ENCODE measurements around the gene THADA.
"Not testable (repeated sequence)": the region's sequence is repeated elsewhere in the genome, so short reads cannot be mapped to it uniquely, and the experiment has no call there.

The THADA gene

DNA sequence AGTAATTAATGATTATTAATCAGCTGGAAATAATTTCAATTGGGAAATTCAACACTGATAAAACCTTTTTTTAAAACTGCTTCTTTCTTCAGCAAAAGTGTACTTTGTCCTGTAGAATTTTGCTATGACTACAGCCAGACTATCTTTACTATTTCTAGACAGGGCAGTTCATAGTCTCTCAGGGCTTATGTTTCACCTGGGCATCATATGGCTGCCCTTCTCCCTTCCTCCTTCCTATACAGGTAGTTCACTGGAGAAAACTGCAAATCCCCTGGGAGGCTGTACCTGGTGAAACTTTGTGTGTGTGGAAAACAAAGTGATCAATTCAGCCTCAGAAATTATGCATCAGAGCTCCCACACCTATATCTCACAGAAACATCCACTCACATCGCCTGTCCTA lies 38.6 kb downstream of the THADA start:
- peaks cover 17% of the 10 kb centered on the region for H3K36me3 ChIP-seq
- TF ChIP-seq, protein P1, sequence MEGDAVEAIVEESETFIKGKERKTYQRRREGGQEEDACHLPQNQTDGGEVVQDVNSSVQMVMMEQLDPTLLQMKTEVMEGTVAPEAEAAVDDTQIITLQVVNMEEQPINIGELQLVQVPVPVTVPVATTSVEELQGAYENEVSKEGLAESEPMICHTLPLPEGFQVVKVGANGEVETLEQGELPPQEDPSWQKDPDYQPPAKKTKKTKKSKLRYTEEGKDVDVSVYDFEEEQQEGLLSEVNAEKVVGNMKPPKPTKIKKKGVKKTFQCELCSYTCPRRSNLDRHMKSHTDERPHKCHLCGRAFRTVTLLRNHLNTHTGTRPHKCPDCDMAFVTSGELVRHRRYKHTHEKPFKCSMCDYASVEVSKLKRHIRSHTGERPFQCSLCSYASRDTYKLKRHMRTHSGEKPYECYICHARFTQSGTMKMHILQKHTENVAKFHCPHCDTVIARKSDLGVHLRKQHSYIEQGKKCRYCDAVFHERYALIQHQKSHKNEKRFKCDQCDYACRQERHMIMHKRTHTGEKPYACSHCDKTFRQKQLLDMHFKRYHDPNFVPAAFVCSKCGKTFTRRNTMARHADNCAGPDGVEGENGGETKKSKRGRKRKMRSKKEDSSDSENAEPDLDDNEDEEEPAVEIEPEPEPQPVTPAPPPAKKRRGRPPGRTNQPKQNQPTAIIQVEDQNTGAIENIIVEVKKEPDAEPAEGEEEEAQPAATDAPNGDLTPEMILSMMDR (IDR thresholded peaks at IDR 0.05; ENCODE audit: low read depth, low read length): no peak

DNA sequence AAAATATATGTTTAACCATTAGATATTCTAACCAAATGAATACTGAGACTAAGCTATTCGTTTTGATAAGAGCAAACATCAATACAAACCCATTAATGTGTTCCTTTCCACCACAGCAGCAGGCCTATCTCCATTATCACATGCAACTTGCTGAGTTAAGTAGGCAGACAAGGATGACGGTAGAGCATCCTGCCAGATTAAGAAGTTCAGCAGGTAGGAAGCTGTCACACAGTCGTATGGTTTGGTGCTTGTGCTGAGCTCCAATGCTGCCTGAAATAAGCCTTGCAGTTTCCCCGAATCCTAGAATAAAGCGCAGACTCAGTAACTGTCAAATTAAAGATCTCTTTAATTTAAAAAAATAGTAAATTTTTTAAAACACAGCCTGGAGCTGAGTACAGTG lies 39.6 kb downstream of the THADA start:
- Histone ChIP-seq H3K27me3 (ENCODE audit: insufficient read depth, low read depth, severe bottlenecking) (no peaks in the 10 kb centered on the region), H3K36me3 (peaks cover 23% of the 10 kb centered on the region), H3K27ac (no peak overlapping the region), H3K9me3 (ENCODE audit: severe bottlenecking) (no peaks in the 10 kb centered on the region), H3K4me3 (ENCODE audit: low read depth, low read length) (no peak overlapping the region)
- no peak for DNase-seq
- TF ChIP-seq, protein P1 (IDR thresholded peaks at IDR 0.05; ENCODE audit: low read depth, low read length): no peak

More for the DNA sequence above, 38.6 kb downstream of the THADA start:
- Histone ChIP-seq H3K9me3 (ENCODE audit: severe bottlenecking) (no peaks in the 10 kb centered on the region), H3K4me3 (ENCODE audit: low read depth, low read length) (no peak overlapping the region), H3K27me3 (ENCODE audit: insufficient read depth, low read depth, severe bottlenecking) (no peaks in the 10 kb centered on the region), H3K27ac (no peak overlapping the region)
- DNase-seq: no peak

DNA sequence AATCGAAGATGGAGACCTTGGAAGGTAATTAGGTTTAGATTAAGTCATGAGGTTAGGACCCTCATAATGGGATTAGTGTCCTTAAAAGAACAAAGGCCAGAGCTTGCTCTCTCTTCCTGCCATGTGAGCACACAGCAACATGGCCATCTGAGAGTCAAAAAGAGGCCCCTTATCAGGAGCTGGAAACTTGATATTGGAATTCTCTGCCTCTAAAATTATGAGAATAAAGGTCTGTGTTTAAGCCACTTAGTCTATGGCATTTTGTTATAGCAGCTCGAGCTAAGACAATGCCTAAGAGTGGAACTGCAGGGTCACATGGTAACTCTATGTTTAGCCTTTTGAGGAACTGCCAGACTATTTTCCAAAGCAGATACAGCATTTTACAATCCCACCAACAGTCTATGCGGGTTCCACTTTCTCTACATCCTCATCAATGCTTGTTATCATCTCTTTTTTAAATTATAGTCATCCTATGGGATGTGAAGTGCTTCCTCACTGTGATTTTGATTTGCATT lies 42.4 kb downstream of the THADA start:
- H3K4me3 ChIP-seq (ENCODE audit: low read depth, low read length): no peak overlapping the region
- DNase-seq: no peak
- no peaks in the 10 kb centered on the region for H3K27me3 ChIP-seq (ENCODE audit: insufficient read depth, low read depth, severe bottlenecking)
- TF ChIP-seq, protein P1 (IDR thresholded peaks at IDR 0.05; ENCODE audit: low read depth, low read length): no peak
- no peak overlapping the region for H3K27ac ChIP-seq
- H3K9me3 ChIP-seq (ENCODE audit: severe bottlenecking): peaks cover 10% of the 10 kb centered on the region
- H3K36me3 ChIP-seq: peaks cover 27% of the 10 kb centered on the region

DNA sequence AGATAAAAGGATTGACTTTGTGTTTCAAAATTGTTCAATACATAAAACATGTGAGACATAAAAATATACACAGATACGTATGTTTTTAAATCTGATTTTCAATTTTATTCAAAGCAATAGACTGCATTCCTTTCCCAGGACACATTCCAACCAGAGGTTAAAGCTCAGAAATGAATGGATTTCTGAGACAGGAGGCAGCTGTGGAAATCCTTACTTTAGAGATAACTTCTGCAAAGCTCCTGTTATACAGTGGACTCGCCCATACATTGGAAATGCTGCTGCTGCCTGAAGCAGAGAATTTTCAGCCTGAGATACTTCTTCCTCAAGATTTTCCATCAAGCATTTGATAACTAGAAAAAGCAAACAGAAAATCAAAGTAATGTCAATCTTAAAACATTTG lies 43.8 kb downstream of the THADA start:
- Histone ChIP-seq H3K27ac (no peak overlapping the region), H3K36me3 (peaks cover 27% of the 10 kb centered on the region), H3K27me3 (ENCODE audit: insufficient read depth, low read depth, severe bottlenecking) (no peaks in the 10 kb centered on the region), H3K9me3 (ENCODE audit: severe bottlenecking) (peaks cover 10% of the 10 kb centered on the region), H3K4me3 (ENCODE audit: low read depth, low read length) (no peak overlapping the region)
- DNase-seq: no peak
- TF ChIP-seq, protein P1 (IDR thresholded peaks at IDR 0.05; ENCODE audit: low read depth, low read length): no peak

DNA sequence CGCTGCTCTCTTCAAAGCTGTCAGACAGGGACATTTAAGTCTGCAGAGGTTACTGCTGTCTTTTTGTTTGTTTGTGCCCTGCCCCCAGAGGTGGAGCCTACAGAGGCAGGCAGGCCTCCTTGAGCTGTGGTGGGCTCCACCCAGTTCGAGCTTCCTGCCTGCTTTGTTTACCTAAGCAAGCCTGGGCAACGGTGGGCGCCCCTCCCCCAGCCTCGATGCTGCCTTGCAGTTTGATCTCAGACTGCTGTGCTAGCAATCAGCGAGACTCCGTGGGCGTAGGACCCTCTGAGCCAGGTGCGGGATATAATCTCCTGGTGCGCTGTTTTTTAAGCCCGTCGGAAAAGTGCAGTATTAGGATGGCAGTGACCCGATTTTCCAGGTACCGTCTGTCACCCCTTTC lies 47.5 kb downstream of the THADA start:
- Histone ChIP-seq H3K9me3 (ENCODE audit: severe bottlenecking) (peaks cover 10% of the 10 kb centered on the region), H3K36me3 (peaks cover 21% of the 10 kb centered on the region)
- not testable (repeated sequence) for DNase-seq; H3K4me3 ChIP-seq (ENCODE audit: low read depth, low read length); H3K27ac ChIP-seq; H3K27me3 ChIP-seq (ENCODE audit: insufficient read depth, low read depth, severe bottlenecking)

DNA sequence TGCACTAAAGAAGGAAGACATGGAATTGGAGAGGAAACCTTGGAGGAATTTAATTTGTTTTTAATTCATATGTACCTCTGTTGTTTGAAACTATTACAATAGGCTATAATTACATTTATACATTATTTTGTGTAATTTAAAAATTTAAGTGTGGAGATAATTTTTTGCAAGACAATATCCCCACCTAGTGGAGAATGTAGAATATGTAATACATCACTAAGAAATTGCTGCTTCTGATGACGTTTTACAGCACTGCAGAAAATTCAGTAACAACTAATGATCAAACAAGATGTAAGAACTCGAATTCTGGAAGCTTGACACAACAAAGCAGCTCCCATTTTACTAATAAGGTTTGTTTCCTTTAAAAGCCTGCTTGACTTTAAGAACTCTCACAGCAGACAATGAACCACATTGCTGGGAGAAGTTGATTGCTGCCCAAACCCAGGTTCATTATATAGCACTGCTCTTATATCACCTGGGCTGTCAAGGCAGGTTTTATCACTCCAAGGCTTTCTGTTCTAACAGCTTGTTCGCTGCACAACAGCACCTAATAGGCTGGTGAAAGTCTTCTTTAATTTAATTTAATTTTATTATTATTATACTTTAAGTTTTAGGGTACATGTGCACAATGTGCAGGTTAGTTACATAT lies 53.4 kb downstream of the THADA start:
- Histone ChIP-seq H3K27me3 (ENCODE audit: insufficient read depth, low read depth, severe bottlenecking) (no peaks in the 10 kb centered on the region), H3K4me3 (ENCODE audit: low read depth, low read length) (no peak overlapping the region), H3K36me3 (peaks cover 5% of the 10 kb centered on the region), H3K9me3 (ENCODE audit: severe bottlenecking) (no peaks in the 10 kb centered on the region), H3K27ac (no peak overlapping the region)
- TF ChIP-seq, protein P1 (IDR thresholded peaks at IDR 0.05; ENCODE audit: low read depth, low read length): no peak
- DNase-seq: no peak

Data from WERI-Rb-1 (cell line).